GM18508 (cell line): Measurements from ENCODE around the gene RPTOR.

Experiments
- ATAC-seq: cut with Tn5 transposase; IDR thresholded peaks from one replicate; pipeline ENCODE4 v1.9.1; 2021; ENCODE audit warnings: moderate number of reproducible peaks; ENCODE audit not compliant: insufficient read depth, unreplicated experiment

Gene RPTOR

GRCh38 chr17:80924111-80924806 is 379.6 kb downstream of the RPTOR start:
- ATAC-seq: no peak

GRCh38 chr17:80924807-80925610 is 380.4 kb downstream of the RPTOR start:
- ATAC-seq: no peak

- ATAC-seq: no peak
Measured at GRCh38 chr17:80925688-80926335, 381.2 kb downstream of the RPTOR start.

- no peak for ATAC-seq
Measured at GRCh38 chr17:80926591-80927250, 382.1 kb downstream of the RPTOR start.

- no peak for ATAC-seq
Measured at GRCh38 chr17:80927791-80928216, 383.2 kb downstream of the RPTOR start.

- no peak for ATAC-seq
Measured at GRCh38 chr17:80929449-80929848, 384.8 kb downstream of the RPTOR start.

GRCh38 chr17:80930335-80931279 is 386.0 kb downstream of the RPTOR start:
- ATAC-seq: no peak

- no peak for ATAC-seq
Measured at GRCh38 chr17:80931421-80932265, 387.0 kb downstream of the RPTOR start.

- no peak for ATAC-seq
Measured at GRCh38 chr17:80935526-80935925, 390.9 kb downstream of the RPTOR start.

GRCh38 chr17:80936218-80936617 is 391.6 kb downstream of the RPTOR start:
- no peak for ATAC-seq

GRCh38 chr17:80936723-80937122 is 392.1 kb downstream of the RPTOR start:
- ATAC-seq: no peak

- no peak for ATAC-seq
Measured at GRCh38 chr17:80937462-80938381, 393.1 kb downstream of the RPTOR start.

- no peak for ATAC-seq
Measured at GRCh38 chr17:80938556-80938955, 393.9 kb downstream of the RPTOR start.

- no peak for ATAC-seq
Measured at GRCh38 chr17:80939151-80940145, 394.8 kb downstream of the RPTOR start.

GRCh38 chr17:80940171-80941123 is 395.8 kb downstream of the RPTOR start:
- ATAC-seq: no peak
